GM12872 (cell line): ENCODE measurements around the gene FHL1.

Source experiments
- TF ChIP-seq, protein P1 (sequence below): IDR thresholded peaks from 3 replicates; pipeline ENCODE4 v1.5.1; 2011; ENCODE audit warnings: low read depth, mild to moderate bottlenecking, low read length, moderate library complexity; ENCODE audit not compliant: insufficient read depth

FHL1 gene

DNA sequence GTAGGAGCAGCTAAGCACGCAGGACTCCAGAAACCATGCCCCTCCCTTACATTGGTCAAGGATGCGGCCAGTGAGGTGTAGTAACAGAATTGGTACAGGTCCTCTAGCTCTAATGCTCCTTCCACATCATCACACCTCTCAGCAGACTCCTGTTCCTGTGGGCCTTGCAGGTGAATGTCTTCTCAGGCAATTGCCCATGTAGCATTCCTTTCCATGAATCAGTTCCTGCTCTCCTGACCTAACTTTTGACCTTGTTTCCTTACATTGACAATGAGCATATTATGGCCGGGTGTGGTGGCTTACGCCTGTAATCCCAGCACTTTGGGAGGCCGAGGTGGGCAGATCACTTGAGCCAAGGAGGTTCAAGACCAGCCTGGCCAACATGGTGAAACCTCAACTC, 72.6 kb downstream of the FHL1 start:
- TF ChIP-seq, protein P1, sequence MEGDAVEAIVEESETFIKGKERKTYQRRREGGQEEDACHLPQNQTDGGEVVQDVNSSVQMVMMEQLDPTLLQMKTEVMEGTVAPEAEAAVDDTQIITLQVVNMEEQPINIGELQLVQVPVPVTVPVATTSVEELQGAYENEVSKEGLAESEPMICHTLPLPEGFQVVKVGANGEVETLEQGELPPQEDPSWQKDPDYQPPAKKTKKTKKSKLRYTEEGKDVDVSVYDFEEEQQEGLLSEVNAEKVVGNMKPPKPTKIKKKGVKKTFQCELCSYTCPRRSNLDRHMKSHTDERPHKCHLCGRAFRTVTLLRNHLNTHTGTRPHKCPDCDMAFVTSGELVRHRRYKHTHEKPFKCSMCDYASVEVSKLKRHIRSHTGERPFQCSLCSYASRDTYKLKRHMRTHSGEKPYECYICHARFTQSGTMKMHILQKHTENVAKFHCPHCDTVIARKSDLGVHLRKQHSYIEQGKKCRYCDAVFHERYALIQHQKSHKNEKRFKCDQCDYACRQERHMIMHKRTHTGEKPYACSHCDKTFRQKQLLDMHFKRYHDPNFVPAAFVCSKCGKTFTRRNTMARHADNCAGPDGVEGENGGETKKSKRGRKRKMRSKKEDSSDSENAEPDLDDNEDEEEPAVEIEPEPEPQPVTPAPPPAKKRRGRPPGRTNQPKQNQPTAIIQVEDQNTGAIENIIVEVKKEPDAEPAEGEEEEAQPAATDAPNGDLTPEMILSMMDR, result no peak

DNA sequence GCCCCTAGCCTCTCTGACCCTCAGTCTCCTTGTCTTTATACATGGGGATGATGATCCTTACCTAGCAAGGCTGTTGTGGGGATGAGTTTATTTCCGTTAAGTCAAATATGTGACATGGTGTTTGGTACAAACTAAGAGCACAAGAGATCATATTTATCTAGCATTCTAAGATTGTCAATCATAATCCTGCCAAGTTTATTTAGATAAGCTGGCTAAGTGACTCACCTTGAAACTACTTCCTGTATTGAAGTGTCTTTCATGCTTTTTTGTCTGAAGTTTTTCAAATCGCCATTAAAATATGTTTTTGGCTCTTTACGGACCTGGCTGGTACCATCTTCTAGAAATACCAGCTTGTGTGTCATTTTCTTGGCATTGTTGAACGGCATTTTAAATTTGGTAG, 73.2 kb downstream of the FHL1 start:
- TF ChIP-seq, protein P1, result no peak

DNA sequence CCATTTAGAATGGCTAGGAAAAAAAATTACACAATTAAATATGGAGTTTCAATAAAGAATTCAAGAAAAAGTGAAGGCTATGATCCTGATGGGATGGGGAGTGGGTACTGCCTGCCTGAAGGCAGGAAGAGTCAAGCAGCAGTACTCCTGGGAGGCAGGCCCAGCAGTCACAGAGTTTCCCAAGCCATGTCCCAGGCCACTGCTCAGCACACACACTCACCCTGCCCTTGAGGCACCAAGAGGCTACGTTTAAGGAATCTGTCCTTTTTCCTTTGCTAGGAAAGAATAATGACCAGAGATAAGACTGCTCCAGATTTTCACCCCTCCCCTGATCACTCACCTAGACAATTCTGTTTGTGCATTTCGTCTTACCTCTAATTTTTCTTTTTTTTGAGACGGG, 73.6 kb downstream of the FHL1 start:
- TF ChIP-seq, protein P1, result no peak

DNA sequence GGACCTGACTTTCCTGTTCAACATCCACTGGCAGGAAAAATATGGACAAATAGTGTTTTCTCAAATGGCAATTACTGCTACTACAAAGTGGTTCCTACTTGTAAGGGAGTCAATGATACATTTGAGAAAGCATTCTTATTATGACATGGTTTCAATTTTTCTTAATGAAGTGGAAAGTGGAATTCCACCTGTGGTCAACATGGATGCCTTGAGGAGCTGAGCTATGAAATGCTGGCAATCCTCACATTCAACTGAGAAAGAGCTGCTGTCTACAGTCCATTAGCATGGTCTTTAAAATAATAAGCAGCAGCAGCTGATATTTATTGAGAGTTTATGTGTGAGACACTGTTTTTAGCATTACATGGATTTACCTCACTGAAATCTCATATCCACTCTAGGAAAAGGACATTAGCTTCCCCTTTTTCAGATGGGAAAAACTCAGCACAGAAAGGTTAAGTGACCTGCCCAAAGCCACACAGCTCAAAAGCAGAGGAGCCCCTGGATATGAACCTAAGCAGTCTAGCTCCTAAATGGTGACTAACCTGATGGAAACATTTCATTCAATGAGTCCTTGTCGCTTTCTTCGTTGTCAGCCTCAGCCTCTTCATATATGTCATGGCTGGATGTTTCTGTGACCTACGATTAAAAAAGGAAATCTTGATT, 74.6 kb downstream of the FHL1 start:
- TF ChIP-seq, protein P1, result no peak

DNA sequence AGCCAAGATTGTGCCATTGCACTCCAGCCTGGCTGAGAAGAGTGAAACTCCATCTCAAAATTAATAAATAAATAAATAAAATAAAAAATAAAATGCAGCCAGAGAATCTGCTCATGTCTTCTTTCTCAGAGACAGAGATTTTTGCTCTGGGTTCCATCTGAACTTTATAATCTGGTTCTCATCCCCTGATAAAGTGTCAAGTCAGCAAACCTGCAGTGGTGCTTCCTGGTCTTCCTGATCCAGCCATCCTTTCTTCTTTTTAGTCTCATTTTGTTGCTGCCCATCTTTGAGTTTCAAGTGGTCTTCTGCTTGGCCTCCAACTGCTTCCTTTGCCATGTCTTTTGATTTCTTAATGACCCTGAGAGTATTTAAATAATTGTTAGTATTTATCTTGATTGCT, 79.7 kb downstream of the FHL1 start:
- TF ChIP-seq, protein P1, result no peak

DNA sequence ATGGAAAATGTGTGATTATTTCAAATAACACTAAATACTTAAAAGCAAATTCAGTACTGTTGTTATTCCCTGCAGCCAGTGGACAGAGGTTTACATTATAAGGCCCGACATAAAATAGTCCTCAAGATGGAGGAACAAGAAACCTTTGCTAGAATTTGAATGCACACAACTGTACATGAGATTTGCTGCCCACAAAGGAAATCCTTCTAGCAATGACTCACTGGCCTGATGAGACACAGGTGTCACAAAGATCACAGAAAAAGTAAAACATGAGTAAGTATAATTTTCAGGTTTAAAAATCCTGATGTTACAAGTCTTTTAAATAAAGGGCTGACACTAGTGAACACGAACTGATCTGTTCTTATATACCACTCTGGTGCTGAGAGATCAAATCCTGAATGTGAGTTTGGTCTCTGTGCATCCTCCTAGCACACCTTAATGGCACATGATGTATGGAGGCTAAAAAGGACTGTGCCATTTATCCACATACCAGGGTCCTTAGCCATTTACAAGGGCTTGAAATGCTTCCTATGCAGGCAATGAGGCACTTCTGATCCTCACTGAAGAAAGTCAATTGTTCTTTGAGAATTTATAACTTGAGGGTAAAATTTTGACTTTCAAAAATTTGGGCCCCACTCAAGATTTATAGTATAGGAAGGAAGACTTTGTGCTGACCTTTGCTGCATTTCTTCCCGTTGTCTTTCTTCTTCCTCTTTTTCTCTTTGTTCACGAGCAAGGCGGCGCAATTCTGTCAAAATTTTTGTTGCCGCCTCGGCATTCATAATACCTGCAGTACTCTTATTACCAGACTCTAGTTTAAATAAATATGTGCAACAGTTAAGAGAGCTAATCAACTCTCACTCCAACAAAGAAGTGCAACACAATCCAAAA, 80.9 kb downstream of the FHL1 start:
- TF ChIP-seq, protein P1, result no peak

DNA sequence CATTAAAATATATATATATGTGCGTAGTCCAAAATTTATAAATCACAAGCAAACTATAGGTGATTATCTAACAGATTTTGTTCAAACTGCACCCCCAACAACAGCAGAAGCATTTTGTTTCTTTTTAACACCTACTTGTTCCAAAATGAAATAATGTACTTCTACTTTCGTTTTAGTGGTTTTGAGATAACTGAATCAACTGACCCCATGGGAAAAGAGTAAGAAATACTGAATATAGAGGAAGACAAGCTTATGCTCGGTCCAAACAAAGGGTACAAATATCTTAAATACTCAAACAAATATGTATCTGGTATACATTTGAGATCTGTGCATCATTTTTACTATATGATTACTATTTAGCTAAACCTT, 81.5 kb downstream of the FHL1 start:
- TF ChIP-seq, protein P1, result no peak
